Measurements from ENCODE around the gene CALML5.

DNA sequence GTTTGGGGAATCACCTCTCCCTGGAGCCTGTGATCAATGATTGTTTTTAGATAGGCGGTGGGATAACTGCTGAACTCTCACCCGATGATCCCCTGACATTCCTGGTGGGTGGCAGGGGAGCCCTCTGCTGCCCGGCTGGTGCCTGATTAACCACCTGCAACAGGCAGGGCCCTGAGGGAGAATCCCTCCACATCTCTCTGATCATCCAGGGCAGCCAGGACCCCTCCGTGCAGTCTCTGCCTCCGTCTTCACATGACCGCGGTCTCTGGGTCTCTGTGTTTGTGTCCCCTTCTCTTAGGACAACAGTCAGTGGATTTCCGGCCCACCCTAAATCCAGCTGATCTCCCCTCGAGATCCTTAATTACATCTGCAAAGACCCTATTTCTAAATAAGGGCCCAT, 17.4 kb downstream of the CALML5 start:
- TF ChIP-seq POLR2AphosphoS5 (IDR thresholded peaks at IDR 0.05) = no peak
- TF ChIP-seq, protein P1, sequence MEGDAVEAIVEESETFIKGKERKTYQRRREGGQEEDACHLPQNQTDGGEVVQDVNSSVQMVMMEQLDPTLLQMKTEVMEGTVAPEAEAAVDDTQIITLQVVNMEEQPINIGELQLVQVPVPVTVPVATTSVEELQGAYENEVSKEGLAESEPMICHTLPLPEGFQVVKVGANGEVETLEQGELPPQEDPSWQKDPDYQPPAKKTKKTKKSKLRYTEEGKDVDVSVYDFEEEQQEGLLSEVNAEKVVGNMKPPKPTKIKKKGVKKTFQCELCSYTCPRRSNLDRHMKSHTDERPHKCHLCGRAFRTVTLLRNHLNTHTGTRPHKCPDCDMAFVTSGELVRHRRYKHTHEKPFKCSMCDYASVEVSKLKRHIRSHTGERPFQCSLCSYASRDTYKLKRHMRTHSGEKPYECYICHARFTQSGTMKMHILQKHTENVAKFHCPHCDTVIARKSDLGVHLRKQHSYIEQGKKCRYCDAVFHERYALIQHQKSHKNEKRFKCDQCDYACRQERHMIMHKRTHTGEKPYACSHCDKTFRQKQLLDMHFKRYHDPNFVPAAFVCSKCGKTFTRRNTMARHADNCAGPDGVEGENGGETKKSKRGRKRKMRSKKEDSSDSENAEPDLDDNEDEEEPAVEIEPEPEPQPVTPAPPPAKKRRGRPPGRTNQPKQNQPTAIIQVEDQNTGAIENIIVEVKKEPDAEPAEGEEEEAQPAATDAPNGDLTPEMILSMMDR (IDR thresholded peaks at IDR 0.05) = no peak
- no peak for TF ChIP-seq POLR2A (IDR thresholded peaks at IDR 0.05)
- TF ChIP-seq EP300 (IDR thresholded peaks at IDR 0.05) = no peak
